Measurements from ENCODE around the gene PTPRE. TPM values are rescaled to one million over a fixed set of nuclear protein-coding genes. Genes with fewer than 3 reads are reported as not detected.

PTPRE gene
- total RNA-seq, 1 donor from 2014 or later: 3.6 TPM

GRCh38 chr10:128081222-128081621 is 174.3 kb downstream of the PTPRE start:
- DNase-seq (ENCODE audit: extremely low spot score, unreplicated experiment): no peak
- no peaks in the 10 kb centered on the region for H3K4me1 Mint-ChIP-seq (ENCODE audit: unreplicated experiment)

GRCh38 chr10:128081720-128082119 is 174.8 kb downstream of the PTPRE start:
- Mint-ChIP-seq H3K36me3 (no peaks in the 10 kb centered on the region), H3K27me3 (peaks cover 9% of the 10 kb centered on the region), H3K4me1 (ENCODE audit: unreplicated experiment) (no peaks in the 10 kb centered on the region), H3K4me3 (no peak overlapping the region), H3K27ac (no peak overlapping the region), H3K9me3 (no peaks in the 10 kb centered on the region)
- TF ChIP-seq, protein P1, sequence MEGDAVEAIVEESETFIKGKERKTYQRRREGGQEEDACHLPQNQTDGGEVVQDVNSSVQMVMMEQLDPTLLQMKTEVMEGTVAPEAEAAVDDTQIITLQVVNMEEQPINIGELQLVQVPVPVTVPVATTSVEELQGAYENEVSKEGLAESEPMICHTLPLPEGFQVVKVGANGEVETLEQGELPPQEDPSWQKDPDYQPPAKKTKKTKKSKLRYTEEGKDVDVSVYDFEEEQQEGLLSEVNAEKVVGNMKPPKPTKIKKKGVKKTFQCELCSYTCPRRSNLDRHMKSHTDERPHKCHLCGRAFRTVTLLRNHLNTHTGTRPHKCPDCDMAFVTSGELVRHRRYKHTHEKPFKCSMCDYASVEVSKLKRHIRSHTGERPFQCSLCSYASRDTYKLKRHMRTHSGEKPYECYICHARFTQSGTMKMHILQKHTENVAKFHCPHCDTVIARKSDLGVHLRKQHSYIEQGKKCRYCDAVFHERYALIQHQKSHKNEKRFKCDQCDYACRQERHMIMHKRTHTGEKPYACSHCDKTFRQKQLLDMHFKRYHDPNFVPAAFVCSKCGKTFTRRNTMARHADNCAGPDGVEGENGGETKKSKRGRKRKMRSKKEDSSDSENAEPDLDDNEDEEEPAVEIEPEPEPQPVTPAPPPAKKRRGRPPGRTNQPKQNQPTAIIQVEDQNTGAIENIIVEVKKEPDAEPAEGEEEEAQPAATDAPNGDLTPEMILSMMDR (conservative IDR thresholded peaks at IDR 0.05): no peak
- no peak for DNase-seq (ENCODE audit: extremely low spot score, unreplicated experiment)

More at GRCh38 chr10:128081222-128081621, 174.3 kb downstream of the PTPRE start:
- no peaks in the 10 kb centered on the region for H3K9me3 Mint-ChIP-seq
- peaks cover 9% of the 10 kb centered on the region for H3K27me3 Mint-ChIP-seq
- no peak overlapping the region for H3K27ac Mint-ChIP-seq
- no peak overlapping the region for H3K4me3 Mint-ChIP-seq
- TF ChIP-seq, protein P1 (conservative IDR thresholded peaks at IDR 0.05): no peak
- H3K36me3 Mint-ChIP-seq: no peaks in the 10 kb centered on the region

DNA sequence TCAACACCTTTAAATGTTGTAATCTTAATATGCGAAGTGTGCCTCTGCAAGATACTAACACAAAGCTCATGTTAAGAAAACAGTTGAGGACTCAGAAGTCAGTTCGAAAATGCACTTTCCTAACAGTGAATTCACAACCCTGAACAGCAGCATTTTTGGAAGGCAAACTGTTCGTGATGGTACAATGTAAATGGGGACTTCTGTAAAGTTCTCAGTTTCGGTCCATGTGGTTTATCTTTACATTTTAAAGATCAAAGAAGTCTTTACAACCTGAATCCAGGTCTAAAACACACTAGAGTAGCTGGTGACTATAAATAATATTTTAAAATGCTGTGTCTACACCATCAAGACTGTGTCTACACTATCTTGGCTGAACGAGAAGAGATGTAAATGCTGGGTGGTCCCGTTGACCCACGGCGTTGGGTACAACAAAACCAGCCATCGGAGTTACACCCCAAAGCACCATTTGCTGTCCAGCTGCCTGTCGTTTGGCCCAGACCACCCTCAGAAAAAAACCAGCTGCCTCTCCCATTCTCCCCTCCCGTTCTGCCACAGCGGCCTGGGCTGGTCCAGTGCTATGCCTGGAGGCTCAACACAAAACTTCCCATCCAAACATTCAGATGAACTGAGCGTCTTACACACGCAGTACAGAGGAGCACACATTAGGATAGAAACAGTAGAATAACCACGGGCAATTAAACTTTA is 176.4 kb downstream of the PTPRE start:
- DNase-seq (ENCODE audit: extremely low spot score, unreplicated experiment): no peak
- Mint-ChIP-seq H3K36me3 (no peaks in the 10 kb centered on the region), H3K4me1 (ENCODE audit: unreplicated experiment) (no peaks in the 10 kb centered on the region)

GRCh38 chr10:128084364-128084763 is 177.5 kb downstream of the PTPRE start:
- peaks cover 14% of the 10 kb centered on the region for H3K27me3 Mint-ChIP-seq
- no peak overlapping the region for H3K27ac Mint-ChIP-seq
- TF ChIP-seq, protein P1 (conservative IDR thresholded peaks at IDR 0.05): no peak
- DNase-seq (ENCODE audit: extremely low spot score, unreplicated experiment): no peak
- no peak overlapping the region for H3K4me3 Mint-ChIP-seq
- H3K4me1 Mint-ChIP-seq (ENCODE audit: unreplicated experiment): no peaks in the 10 kb centered on the region
- no peaks in the 10 kb centered on the region for H3K9me3 Mint-ChIP-seq
- no peaks in the 10 kb centered on the region for H3K36me3 Mint-ChIP-seq

More for the DNA sequence above, 176.4 kb downstream of the PTPRE start:
- no peak overlapping the region for H3K4me3 Mint-ChIP-seq
- no peak overlapping the region for H3K27ac Mint-ChIP-seq
- peaks cover 9% of the 10 kb centered on the region for H3K27me3 Mint-ChIP-seq
- TF ChIP-seq, protein P1 (conservative IDR thresholded peaks at IDR 0.05): no peak
- no peaks in the 10 kb centered on the region for H3K9me3 Mint-ChIP-seq

GRCh38 chr10:128084991-128085390 is 178.1 kb downstream of the PTPRE start:
- Mint-ChIP-seq H3K36me3 (no peaks in the 10 kb centered on the region), H3K27me3 (peaks cover 12% of the 10 kb centered on the region), H3K9me3 (no peaks in the 10 kb centered on the region), H3K27ac (no peak overlapping the region), H3K4me3 (no peak overlapping the region), H3K4me1 (ENCODE audit: unreplicated experiment) (no peaks in the 10 kb centered on the region)
- TF ChIP-seq, protein P1 (conservative IDR thresholded peaks at IDR 0.05): no peak
- DNase-seq (ENCODE audit: extremely low spot score, unreplicated experiment): no peak

Data from type B pancreatic cell (in vitro differentiated cells).